Measurements from ENCODE around the gene ERC2.

GRCh38 chr3:55827786-55828185, 640.5 kb downstream of the ERC2 start:
- no peak for TF ChIP-seq CTCF (IDR thresholded peaks at IDR 0.05)
- no peak for TF ChIP-seq ZFX (IDR thresholded peaks at IDR 0.05; ENCODE audit: borderline replicate concordance)

Data from 22Rv1 (cell line).